COLO829 (cell line): ENCODE data around the gene PPP1R15A.
"Not testable (repeated sequence)": the region's sequence is repeated elsewhere in the genome, so short reads cannot be mapped to it uniquely, and the experiment has no call there.

ENCODE experiments used
- DNase-seq: peaks from one replicate; pipeline ENCODE4 v3.0.0; 2012; ENCODE audit warnings: low spot score

PPP1R15A gene

GRCh38 chr19:48881741-48882657 lies 9.8 kb downstream of the PPP1R15A start:
- DNase-seq, result no peak

GRCh38 chr19:48883726-48884125 lies 11.5 kb downstream of the PPP1R15A start:
- no peak for DNase-seq

GRCh38 chr19:48887861-48888612 lies 15.8 kb downstream of the PPP1R15A start:
- DNase-seq, result no peak

- DNase-seq, result not testable (repeated sequence)
Measured at GRCh38 chr19:48889496-48889895, 17.3 kb downstream of the PPP1R15A start.

GRCh38 chr19:48890551-48890950 lies 18.3 kb downstream of the PPP1R15A start:
- DNase-seq, result no peak

GRCh38 chr19:48895226-48895625 lies 23.0 kb downstream of the PPP1R15A start:
- no peak for DNase-seq

- no peak for DNase-seq
Measured at GRCh38 chr19:48896191-48896720, 24.0 kb downstream of the PPP1R15A start.

- no peak for DNase-seq
Measured at GRCh38 chr19:48897181-48897580, 25.0 kb downstream of the PPP1R15A start.

- DNase-seq, result not testable (repeated sequence)
Measured at GRCh38 chr19:48899386-48899749, 27.1 kb downstream of the PPP1R15A start.

- DNase-seq, result peak; percentile 100
Measured at GRCh38 chr19:48899781-48900476, 27.7 kb downstream of the PPP1R15A start, which contains the start of gene NUCB1. Gene NUCB1, plus strand, starts transcription at chr19:48900312. Its CDS starts 485 bp downstream, at chr19:48900797.

GRCh38 chr19:48900477-48901406 lies 28.5 kb downstream of the PPP1R15A start:
- peak; percentile 75 for DNase-seq

GRCh38 chr19:48902291-48902690 lies 30.1 kb downstream of the PPP1R15A start:
- not testable (repeated sequence) for DNase-seq

GRCh38 chr19:48903788-48904187 lies 31.6 kb downstream of the PPP1R15A start:
- not testable (repeated sequence) for DNase-seq

- no peak for DNase-seq
Measured at GRCh38 chr19:48905664-48906063, 33.4 kb downstream of the PPP1R15A start.

- no peak for DNase-seq
Measured at GRCh38 chr19:48906324-48906723, 34.1 kb downstream of the PPP1R15A start.

- no peak for DNase-seq
Measured at GRCh38 chr19:48907671-48908070, 35.5 kb downstream of the PPP1R15A start.

- not testable (repeated sequence) for DNase-seq
Measured at GRCh38 chr19:48909424-48910077, 37.3 kb downstream of the PPP1R15A start.

- DNase-seq, result no peak
Measured at GRCh38 chr19:48910803-48911202, 38.6 kb downstream of the PPP1R15A start.

- DNase-seq, result peak; percentile 35
Measured at GRCh38 chr19:48913114-48913889, 41.1 kb downstream of the PPP1R15A start.

- no peak for DNase-seq
Measured at GRCh38 chr19:48914181-48914580, 42.0 kb downstream of the PPP1R15A start.
